Ovary (tissue), 9 donors: ENCODE measurements around the gene POC1A. TPM values are rescaled to one million over a fixed set of nuclear protein-coding genes. Genes with fewer than 3 reads are reported as not detected.

ENCODE experiments used
- DNase-seq, 5 donors: peaks; one replicate each; pipeline ENCODE4 v3.0.0-alpha.2; 2019 to 2020
- H3K27ac ChIP-seq, 2 donors: fragments of 200-600 bp; one replicate each; pipeline versions ENCODE4 v1.5.1 to v1.8.0; 2019 to 2022
- H3K27me3 ChIP-seq: fragments of 200-600 bp; one replicate; pipeline ENCODE4 v1.8.0; 2022
- H3K36me3 ChIP-seq: fragments of 200-600 bp; sonication (generic); one replicate; pipeline ENCODE4 v1.5.1; 2019
- H3K4me1 ChIP-seq: one replicate; pipeline ENCODE4 v1.8.1; 2013; ENCODE audit warnings: mild to moderate bottlenecking, moderate library complexity; ENCODE audit not compliant: insufficient read depth
- H3K4me3 ChIP-seq: fragments of 200-600 bp; sonication (generic); one replicate; pipeline ENCODE4 v1.5.1; 2017
- H3K9me3 ChIP-seq, 2 donors: fragments of 200-600 bp in 1 of 2; sonication (generic) in 1 of 2; one replicate each; pipeline versions ENCODE4 v1.5.1 to v1.8.1; 2013 to 2019; ENCODE audit warnings: mild to moderate bottlenecking in 1 of 2, moderate library complexity in 1 of 2
- EP300 ChIP-seq: sonication (generic); formaldehyde crosslinking; IDR thresholded peaks from one replicate; pipeline ENCODE4 v1.6.1; 2017; ENCODE audit warnings: antibody characterized with exemption
- POLR2A ChIP-seq: fragments of 450-650 bp; IDR thresholded peaks from one replicate; pipeline ENCODE4 v1.6.1; 2017; ENCODE audit warnings: antibody characterized with exemption, mild to moderate bottlenecking, moderate library complexity
- WGBS, 3 donors: extraction: QIAGEN DNeasy Blood & Tissue Kit in 1 of 3; methylation state at CpG; one replicate each; pipeline versions ENCODE4 v1.1.5 to v1.1.7; 2013 to 2017; 5-methylcytosine and 5-hydroxymethylcytosine counted together
- intact Hi-C, 4 donors: fragments of 100-400 bp; cut with DNase I; formaldehyde crosslinking; loops; one replicate each; pipeline versions ENCODE4 v1.11.0 to v1.15.1; 2022 to 2023
- polyA plus RNA-seq, 2 donors: library from polyadenylated mRNA; stranded (reverse); fragments of 200-250 nt in 1 of 2; fragments of 350-450 nt in 1 of 2; fragmentation: Illumina TruSeq in 1 of 2; extraction: RNeasy Lipid Tissue Mini Kit (QIAGEN cat#74804) in 1 of 2; gene quantifications; one replicate each; pipeline ENCODE4 v1.2.3, GENCODE V29; 2013 to 2014
- total RNA-seq, 7 donors: library from RNA; depleted of rRNA in 2 of 7; stranded (reverse); fragments of >200 nt in 2 of 7; fragmentation: NEBNext Ultra II Directional in 3 of 7; extraction: Animal tissue kit (Norgen Biotek cat#: 25700) in 3 of 7; gene quantifications; one replicate each; pipeline versions ENCODE4 v1.1.0 to v1.2.4, GENCODE V29; 2016 to 2023
- TF ChIP-seq, protein P1 (sequence below), 3 donors: fragments of 450-650 bp in 2 of 3; fragments of 200-600 bp in 1 of 3; IDR thresholded peaks; one replicate each; pipeline versions ENCODE4 v1.5.1 to v1.8.0; 2016 to 2022; ENCODE audit warnings: antibody characterized with exemption in 3 of 3, mild to moderate bottlenecking in 1 of 3
- donor health status: DM: no; HTN: no; CAD: no; lungs with moderate emphysema.
- donor health status: DM: no; HTN: no; CAD: no.
- donor health status: Bipolar disorder and iron deficiency.
- donor health status: DM: yes; HTN: yes; CAD: no.
- donor health status: DM: no; HTN: no; CAD: no.
- donor health status: DM: yes; HTN: yes; CAD: no.

POC1A gene
- total and polyA plus RNA-seq, 9 donors = 0.53 to 1.8 (median 1.3) TPM

GRCh38 chr3:52140000-52140399 lies 14.2 kb downstream of the POC1A start:
- no peak overlapping the region for H3K27ac ChIP-seq
- no peaks in the 10 kb centered on the region for H3K4me1 ChIP-seq
- H3K9me3 ChIP-seq = no peaks in the 10 kb centered on the region
- no peak for TF ChIP-seq EP300
- TF ChIP-seq, protein P1, sequence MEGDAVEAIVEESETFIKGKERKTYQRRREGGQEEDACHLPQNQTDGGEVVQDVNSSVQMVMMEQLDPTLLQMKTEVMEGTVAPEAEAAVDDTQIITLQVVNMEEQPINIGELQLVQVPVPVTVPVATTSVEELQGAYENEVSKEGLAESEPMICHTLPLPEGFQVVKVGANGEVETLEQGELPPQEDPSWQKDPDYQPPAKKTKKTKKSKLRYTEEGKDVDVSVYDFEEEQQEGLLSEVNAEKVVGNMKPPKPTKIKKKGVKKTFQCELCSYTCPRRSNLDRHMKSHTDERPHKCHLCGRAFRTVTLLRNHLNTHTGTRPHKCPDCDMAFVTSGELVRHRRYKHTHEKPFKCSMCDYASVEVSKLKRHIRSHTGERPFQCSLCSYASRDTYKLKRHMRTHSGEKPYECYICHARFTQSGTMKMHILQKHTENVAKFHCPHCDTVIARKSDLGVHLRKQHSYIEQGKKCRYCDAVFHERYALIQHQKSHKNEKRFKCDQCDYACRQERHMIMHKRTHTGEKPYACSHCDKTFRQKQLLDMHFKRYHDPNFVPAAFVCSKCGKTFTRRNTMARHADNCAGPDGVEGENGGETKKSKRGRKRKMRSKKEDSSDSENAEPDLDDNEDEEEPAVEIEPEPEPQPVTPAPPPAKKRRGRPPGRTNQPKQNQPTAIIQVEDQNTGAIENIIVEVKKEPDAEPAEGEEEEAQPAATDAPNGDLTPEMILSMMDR (IDR thresholded peaks at IDR 0.05) = no peak
- no peak for TF ChIP-seq POLR2A
- intact Hi-C loops = loop anchor here in 3 of 4 donors (5.0 kb wide), 3 partner anchors 83 to 198 kb away; partner anchors contain the start of genes DUSP7 (in 1 of the 3), PARP3 (in 1 of the 3) and RRP9 (in 1 of the 3)
- H3K36me3 ChIP-seq = no peaks in the 10 kb centered on the region
- no peak for DNase-seq
- 92 to 97% (median 94%) methylated on average over 9 of the region's 9 CpGs for WGBS, 3 donors
- H3K27me3 ChIP-seq = no peaks in the 10 kb centered on the region
- no peak overlapping the region for H3K4me3 ChIP-seq

- no peaks in the 10 kb centered on the region for H3K27me3 ChIP-seq
- no peaks in the 10 kb centered on the region for H3K36me3 ChIP-seq
- DNase-seq = no peak
- WGBS, 3 donors = 83 to 85% (median 83%) methylated on average over 7 of the region's 7 CpGs
- intact Hi-C loops = no loop called here
- no peak overlapping the region for H3K27ac ChIP-seq
- H3K9me3 ChIP-seq = no peaks in the 10 kb centered on the region
- no peak overlapping the region for H3K4me3 ChIP-seq
- TF ChIP-seq, protein P1 (IDR thresholded peaks at IDR 0.05) = no peak
- TF ChIP-seq EP300 = no peak
- no peak for TF ChIP-seq POLR2A
- H3K4me1 ChIP-seq = no peaks in the 10 kb centered on the region
Measured at GRCh38 chr3:52137311-52137710, 16.9 kb downstream of the POC1A start.

- intact Hi-C loops = no loop called here
- no peak for DNase-seq
- 89 to 93% (median 89%) methylated on average over 9 of the region's 9 CpGs for WGBS, 3 donors
- H3K36me3 ChIP-seq = no peaks in the 10 kb centered on the region
- no peaks in the 10 kb centered on the region for H3K27me3 ChIP-seq
- no peak overlapping the region for H3K4me3 ChIP-seq
- H3K27ac ChIP-seq = no peak overlapping the region
- no peak for TF ChIP-seq POLR2A
- TF ChIP-seq EP300 = no peak
- TF ChIP-seq, protein P1 (IDR thresholded peaks at IDR 0.05) = no peak
- H3K4me1 ChIP-seq = no peaks in the 10 kb centered on the region
- H3K9me3 ChIP-seq = no peaks in the 10 kb centered on the region
Measured at GRCh38 chr3:52136513-52136912, 17.7 kb downstream of the POC1A start.

DNA sequence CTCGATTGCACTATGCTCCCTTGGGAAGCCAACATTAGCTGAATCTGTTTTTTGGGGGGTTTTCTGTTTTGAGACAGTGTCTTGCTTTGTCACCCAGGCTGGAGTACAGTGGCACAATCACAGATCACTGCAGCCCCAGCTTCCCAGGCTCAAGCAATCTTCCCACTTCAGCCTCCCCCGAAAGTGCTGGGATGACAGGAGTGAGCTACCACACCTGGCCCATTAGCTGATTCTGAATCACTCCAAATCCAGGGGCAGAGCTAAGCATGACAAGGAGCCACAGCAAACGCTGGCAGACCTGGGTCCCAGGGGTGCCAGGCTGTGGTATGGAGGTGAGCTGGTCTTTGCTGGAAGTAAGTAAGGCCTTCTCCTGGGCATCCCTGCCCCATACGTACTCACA lies 18.9 kb downstream of the POC1A start:
- H3K9me3 ChIP-seq = no peaks in the 10 kb centered on the region
- no peaks in the 10 kb centered on the region for H3K36me3 ChIP-seq
- no peaks in the 10 kb centered on the region for H3K27me3 ChIP-seq
- WGBS, 3 donors = 81 to 83% (median 83%) methylated on average over 4 of the region's 4 CpGs
- H3K4me1 ChIP-seq = no peaks in the 10 kb centered on the region
- TF ChIP-seq POLR2A (no peak), EP300 (no peak)
- TF ChIP-seq, protein P1 (IDR thresholded peaks at IDR 0.05) = no peak
- intact Hi-C loops = no loop called here
- H3K4me3 ChIP-seq = no peak overlapping the region
- H3K27ac ChIP-seq = no peak overlapping the region
- DNase-seq = no peak
